ENCODE measurements around the gene CFAP73. TPM values are rescaled to one million over a fixed set of nuclear protein-coding genes. Genes with fewer than 3 reads are reported as not detected.

CFAP73 gene
- total and polyA plus RNA-seq, 5 donors from 2014 or later, result 0.42 TPM; not detected in 4

DNA sequence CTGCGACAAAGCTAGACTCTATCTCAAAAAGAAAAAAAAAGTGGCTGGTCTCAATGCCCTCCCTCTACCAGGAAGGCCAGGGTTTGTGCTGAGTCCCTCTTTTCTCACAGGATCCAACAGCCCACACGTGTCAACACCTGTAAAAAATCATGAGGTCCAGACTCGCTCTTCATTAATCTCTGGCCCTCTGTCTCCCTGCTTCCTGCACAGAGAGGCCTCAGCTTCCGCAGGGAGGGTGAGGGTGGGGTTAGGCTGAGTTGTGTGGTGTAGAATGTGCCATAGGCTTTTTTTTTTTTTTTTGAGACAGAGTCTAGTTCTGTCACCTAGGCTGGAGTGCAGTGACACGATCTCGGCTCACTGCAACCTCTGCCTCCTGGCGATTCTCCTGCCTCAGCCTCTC lies 6.1 kb downstream of the CFAP73 start:
- H3K4me1 ChIP-seq (ENCODE audit: control insufficient read depth, insufficient read depth, low read length, poor library complexity, severe bottlenecking), result peaks cover 24% of the 10 kb centered on the region
- Mint-ChIP-seq H3K9me3 (no peaks in the 10 kb centered on the region), H3K4me1 (peaks cover 6 to 24% (median 11%) of the 10 kb centered on the region in 4 donors), H3K36me3 (peaks cover 18% of the 10 kb centered on the region), H3K27me3 (peaks cover 20% of the 10 kb centered on the region), H3K4me3 (peak overlapping the region in 1 of 4 donors; percentile 21), H3K27ac (no peak overlapping the region)
- DNase-seq (no peak), ATAC-seq (ENCODE audit: low read depth in 2 of 2) (no peak)
- peaks cover 26% of the 10 kb centered on the region for H3K36me3 ChIP-seq (ENCODE audit: control insufficient read depth, insufficient read depth, low read length)
- H3K27ac ChIP-seq (ENCODE audit: insufficient read depth, low read length, poor library complexity, severe bottlenecking), result no peak overlapping the region
- no peaks in the 10 kb centered on the region for H3K9me3 ChIP-seq (ENCODE audit: control insufficient read depth in 2 of 2, low read length in 2 of 2)
- H3K27me3 ChIP-seq (ENCODE audit: control insufficient read depth, insufficient read depth, low read length), result no peaks in the 10 kb centered on the region
- H3K4me3 ChIP-seq (ENCODE audit: low read depth, low read length), result no peak overlapping the region

DNA sequence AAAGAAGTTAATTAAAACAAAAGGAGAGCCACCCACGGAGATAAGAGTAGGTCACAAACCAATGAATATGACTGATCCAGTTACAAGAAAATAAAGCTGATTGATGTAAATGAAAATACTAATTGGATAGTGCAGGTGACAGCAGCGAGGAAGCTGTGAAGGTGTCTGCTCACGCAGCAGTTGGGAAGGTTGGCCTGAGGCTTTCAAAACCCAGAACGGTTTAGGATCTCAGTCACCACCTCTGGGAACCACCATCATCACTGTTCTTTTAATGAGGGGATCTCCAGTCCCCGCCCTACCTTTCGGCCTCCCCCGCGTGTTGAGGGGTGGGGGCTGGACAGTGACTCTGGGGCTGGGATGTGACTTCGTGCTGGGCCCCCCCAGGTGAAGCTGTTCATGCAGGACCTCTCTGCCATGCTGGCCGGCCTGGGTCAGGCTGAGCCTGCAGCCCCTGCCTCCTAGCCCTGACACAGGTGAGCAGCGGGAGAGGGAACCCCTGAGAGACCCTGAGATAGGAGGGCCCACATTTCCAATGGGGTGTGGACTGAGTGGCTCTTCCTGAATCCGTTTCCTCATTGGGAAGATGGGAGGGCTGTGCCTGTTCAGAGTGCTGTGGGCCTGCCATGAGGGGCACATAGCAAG lies 7.8 kb downstream of the CFAP73 start:
- Mint-ChIP-seq H3K27ac (peak overlapping the region; percentile 5 to 68 (median 59)), H3K4me3 (no peak overlapping the region), H3K27me3 (peaks cover 13% of the 10 kb centered on the region), H3K9me3 (no peaks in the 10 kb centered on the region), H3K36me3 (peaks cover 19% of the 10 kb centered on the region), H3K4me1 (peaks cover 3 to 19% (median 9%) of the 10 kb centered on the region in 4 donors)
- H3K4me1 ChIP-seq (ENCODE audit: control insufficient read depth, insufficient read depth, low read length, poor library complexity, severe bottlenecking), result peaks cover 24% of the 10 kb centered on the region
- H3K36me3 ChIP-seq (ENCODE audit: control insufficient read depth, insufficient read depth, low read length), result peaks cover 38% of the 10 kb centered on the region
- ATAC-seq (ENCODE audit: low read depth in 2 of 2) (no peak), DNase-seq (no peak)
- no peaks in the 10 kb centered on the region for H3K9me3 ChIP-seq (ENCODE audit: control insufficient read depth in 2 of 2, low read length in 2 of 2)
- H3K27ac ChIP-seq (ENCODE audit: insufficient read depth, low read length, poor library complexity, severe bottlenecking), result no peak overlapping the region
- H3K27me3 ChIP-seq (ENCODE audit: control insufficient read depth, insufficient read depth, low read length), result no peaks in the 10 kb centered on the region
- H3K4me3 ChIP-seq (ENCODE audit: low read depth, low read length), result no peak overlapping the region

DNA sequence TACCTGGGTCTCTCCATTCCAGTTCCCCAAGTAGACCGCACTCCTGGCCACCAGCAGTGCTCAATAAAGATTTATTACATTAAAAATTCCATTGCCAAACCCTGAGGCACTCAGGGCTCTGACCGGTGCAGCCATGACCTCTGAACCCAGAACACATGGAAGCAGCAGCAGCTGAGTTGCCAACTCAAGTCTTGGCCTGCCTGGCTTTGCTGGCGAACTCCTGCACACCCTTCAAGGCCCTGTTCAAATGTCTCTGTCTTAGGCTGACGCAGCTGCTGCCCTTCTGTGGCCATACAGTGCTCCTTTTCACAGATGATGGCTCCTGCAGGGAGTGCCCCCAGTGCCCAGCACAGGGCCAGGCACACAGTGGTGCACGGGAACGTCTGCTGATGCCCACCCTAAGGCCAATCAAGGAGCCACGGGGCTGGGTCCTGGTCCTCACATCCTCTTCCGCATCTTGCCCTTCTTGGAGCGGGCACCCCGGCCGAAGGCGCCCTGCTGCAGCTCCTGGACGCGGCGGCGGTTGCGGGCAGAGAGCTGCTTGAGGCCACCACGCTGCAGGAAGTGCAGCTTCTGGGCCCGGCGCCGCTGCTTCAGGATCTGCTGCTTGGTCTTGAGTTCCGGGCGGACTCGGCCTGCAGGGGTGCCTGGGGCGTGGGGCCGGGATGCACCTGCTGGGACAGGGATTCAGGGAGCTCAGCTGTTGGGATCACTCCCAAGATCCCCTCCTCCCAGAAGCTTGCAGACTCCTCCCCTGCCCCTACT lies 9.1 kb downstream of the CFAP73 start:
- peaks cover 19% of the 10 kb centered on the region for H3K36me3 Mint-ChIP-seq
- H3K4me3 Mint-ChIP-seq, result peak overlapping the region in 1 of 4 donors; percentile 47
- peaks cover 5% of the 10 kb centered on the region for H3K27me3 Mint-ChIP-seq
- no peak overlapping the region for H3K4me3 ChIP-seq (ENCODE audit: low read depth, low read length)
- H3K27me3 ChIP-seq (ENCODE audit: control insufficient read depth, insufficient read depth, low read length), result no peaks in the 10 kb centered on the region
- DNase-seq (no peak), ATAC-seq (ENCODE audit: low read depth in 2 of 2) (no peak)
- H3K36me3 ChIP-seq (ENCODE audit: control insufficient read depth, insufficient read depth, low read length), result peaks cover 50% of the 10 kb centered on the region
- no peaks in the 10 kb centered on the region for H3K9me3 ChIP-seq (ENCODE audit: control insufficient read depth in 2 of 2, low read length in 2 of 2)
- peak overlapping the region in 1 of 3 donors; percentile 25 for H3K27ac Mint-ChIP-seq
- H3K9me3 Mint-ChIP-seq, result no peaks in the 10 kb centered on the region
- peaks cover 3 to 9% (median 5%) of the 10 kb centered on the region in 4 donors for H3K4me1 Mint-ChIP-seq
- peaks cover 12% of the 10 kb centered on the region for H3K4me1 ChIP-seq (ENCODE audit: control insufficient read depth, insufficient read depth, low read length, poor library complexity, severe bottlenecking)
- H3K27ac ChIP-seq (ENCODE audit: insufficient read depth, low read length, poor library complexity, severe bottlenecking), result no peak overlapping the region

DNA sequence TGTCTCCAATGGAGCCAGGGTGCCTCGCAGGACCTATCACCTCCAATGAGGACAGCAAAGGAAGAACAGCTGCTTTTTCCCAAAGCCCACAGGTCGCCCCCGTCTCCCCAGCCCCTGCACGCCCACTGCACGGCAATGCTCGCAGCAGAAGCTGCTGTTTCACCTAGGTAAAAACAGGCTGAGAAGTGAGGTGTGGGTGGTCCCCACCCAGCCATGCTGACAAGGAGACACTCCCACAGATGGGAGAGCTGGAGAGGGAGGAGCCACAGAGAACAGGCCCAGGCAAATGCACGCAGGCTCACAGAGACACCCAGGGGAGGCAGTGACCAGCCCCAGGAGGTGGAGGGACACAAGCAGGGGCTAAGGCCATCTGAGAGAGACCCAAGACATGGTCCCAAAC lies 10.4 kb downstream of the CFAP73 start:
- no peak for DNase-seq
- H3K27me3 ChIP-seq (ENCODE audit: control insufficient read depth, insufficient read depth, low read length), result no peaks in the 10 kb centered on the region
- H3K27ac Mint-ChIP-seq, result no peak overlapping the region
- no peaks in the 10 kb centered on the region for H3K9me3 Mint-ChIP-seq
- no peak for ATAC-seq (ENCODE audit: low read depth in 2 of 2)
- no peaks in the 10 kb centered on the region for H3K27me3 Mint-ChIP-seq
- peaks cover 59% of the 10 kb centered on the region for H3K36me3 ChIP-seq (ENCODE audit: control insufficient read depth, insufficient read depth, low read length)
- H3K4me3 Mint-ChIP-seq, result no peak overlapping the region
- no peak overlapping the region for H3K27ac ChIP-seq (ENCODE audit: insufficient read depth, low read length, poor library complexity, severe bottlenecking)
- H3K4me1 ChIP-seq (ENCODE audit: control insufficient read depth, insufficient read depth, low read length, poor library complexity, severe bottlenecking), result no peaks in the 10 kb centered on the region
- no peak overlapping the region for H3K4me3 ChIP-seq (ENCODE audit: low read depth, low read length)
- H3K4me1 Mint-ChIP-seq, result peaks cover 0 to 6% (median 1%) of the 10 kb centered on the region in 4 donors
- H3K36me3 Mint-ChIP-seq, result peaks cover 19% of the 10 kb centered on the region
- no peaks in the 10 kb centered on the region for H3K9me3 ChIP-seq (ENCODE audit: control insufficient read depth in 2 of 2, low read length in 2 of 2)

DNA sequence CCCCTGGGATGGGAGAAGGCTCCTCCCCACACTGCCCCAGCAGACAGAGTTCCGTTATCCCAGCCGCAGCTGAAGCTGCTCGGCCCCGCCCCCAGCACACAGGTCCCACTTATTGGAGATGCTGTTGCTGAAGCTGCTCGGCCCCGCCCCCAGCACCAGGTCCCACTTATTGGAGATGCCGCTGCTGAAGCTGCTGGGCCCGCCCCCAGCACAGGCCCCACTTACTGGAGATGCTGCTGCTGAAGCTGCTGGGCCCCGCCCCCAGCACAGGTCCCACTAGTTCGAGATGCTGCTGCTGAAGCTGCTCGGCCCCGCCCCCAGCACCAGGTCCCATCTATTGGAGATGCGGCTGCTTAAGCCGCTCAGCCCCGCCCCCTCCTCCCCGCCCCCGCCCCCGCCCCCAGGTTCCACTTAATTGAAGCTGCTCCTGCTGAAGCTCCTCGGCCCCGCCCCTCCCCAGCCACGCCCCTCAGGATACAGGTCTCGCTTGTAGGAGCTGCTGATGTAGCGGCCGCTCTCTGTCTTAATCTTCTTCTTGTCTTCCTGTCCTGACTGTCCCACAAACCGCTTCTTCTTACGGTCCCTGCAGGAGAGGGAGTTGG lies 12.0 kb downstream of the CFAP73 start:
- Histone ChIP-seq H3K4me3 (ENCODE audit: low read depth, low read length) (no peak overlapping the region), H3K9me3 (ENCODE audit: control insufficient read depth in 2 of 2, low read length in 2 of 2) (no peaks in the 10 kb centered on the region), H3K27ac (ENCODE audit: insufficient read depth, low read length, poor library complexity, severe bottlenecking) (no peak overlapping the region), H3K4me1 (ENCODE audit: control insufficient read depth, insufficient read depth, low read length, poor library complexity, severe bottlenecking) (no peaks in the 10 kb centered on the region), H3K27me3 (ENCODE audit: control insufficient read depth, insufficient read depth, low read length) (no peaks in the 10 kb centered on the region), H3K36me3 (ENCODE audit: control insufficient read depth, insufficient read depth, low read length) (peaks cover 74% of the 10 kb centered on the region)
- peaks cover 25% of the 10 kb centered on the region for H3K36me3 Mint-ChIP-seq
- H3K27me3 Mint-ChIP-seq, result no peaks in the 10 kb centered on the region
- H3K4me3 Mint-ChIP-seq, result no peak overlapping the region
- ATAC-seq (ENCODE audit: low read depth in 2 of 2) (no peak), DNase-seq (no peak)
- no peaks in the 10 kb centered on the region for H3K9me3 Mint-ChIP-seq
- peaks cover 0 to 6% (median 1%) of the 10 kb centered on the region in 4 donors for H3K4me1 Mint-ChIP-seq
- H3K27ac Mint-ChIP-seq, result no peak overlapping the region

DNA sequence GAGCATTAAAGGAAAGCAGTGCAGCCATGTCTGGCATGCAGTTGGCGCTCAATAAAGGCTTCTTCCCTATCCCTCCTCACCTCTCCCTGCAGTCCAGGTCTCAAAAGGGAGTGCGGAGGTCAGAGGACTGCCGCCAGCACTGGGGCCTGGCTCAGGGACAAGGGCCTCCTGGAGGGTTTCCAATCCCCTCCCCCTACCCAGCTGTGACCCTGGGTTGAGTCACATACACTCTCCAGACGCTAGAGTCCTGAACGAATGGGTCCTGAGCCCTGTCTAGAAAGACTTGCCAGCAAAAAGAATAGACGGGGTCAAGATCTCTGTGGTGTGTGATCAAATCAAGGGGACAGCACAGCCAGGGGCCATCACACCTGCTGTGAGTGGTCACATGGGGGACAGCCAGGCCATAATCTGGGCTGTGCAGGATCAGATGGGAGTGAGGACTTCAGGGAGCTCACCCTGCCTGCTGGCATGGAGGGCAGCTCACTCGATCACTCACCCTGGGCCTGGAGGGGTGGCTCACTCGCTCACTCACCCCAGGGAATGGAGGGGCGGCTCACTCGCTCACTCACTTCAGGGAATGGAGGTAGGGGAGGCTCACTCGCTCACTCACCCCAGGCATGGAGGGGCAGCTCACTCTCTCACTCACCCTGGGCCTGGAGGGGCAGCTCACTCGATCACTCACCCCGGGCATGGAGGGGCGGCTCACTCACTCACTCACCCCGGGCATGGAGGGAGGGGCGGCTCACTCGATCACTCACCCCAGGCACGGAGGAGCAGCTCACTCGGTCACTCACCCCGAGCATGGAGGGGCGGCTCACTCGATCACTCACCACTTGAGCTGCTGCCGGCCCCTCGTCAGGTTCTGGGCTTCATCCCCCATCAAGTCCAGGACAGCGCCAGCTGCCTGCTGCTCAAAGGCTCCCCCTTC lies 12.8 kb downstream of the CFAP73 start:
- H3K27ac Mint-ChIP-seq, result no peak overlapping the region
- H3K4me1 Mint-ChIP-seq, result no peaks in the 10 kb centered on the region
- Histone ChIP-seq H3K36me3 (ENCODE audit: control insufficient read depth, insufficient read depth, low read length) (peaks cover 82% of the 10 kb centered on the region), H3K4me1 (ENCODE audit: control insufficient read depth, insufficient read depth, low read length, poor library complexity, severe bottlenecking) (no peaks in the 10 kb centered on the region), H3K27ac (ENCODE audit: insufficient read depth, low read length, poor library complexity, severe bottlenecking) (no peak overlapping the region), H3K9me3 (ENCODE audit: control insufficient read depth in 2 of 2, low read length in 2 of 2) (no peaks in the 10 kb centered on the region), H3K4me3 (ENCODE audit: low read depth, low read length) (no peak overlapping the region), H3K27me3 (ENCODE audit: control insufficient read depth, insufficient read depth, low read length) (no peaks in the 10 kb centered on the region)
- no peaks in the 10 kb centered on the region for H3K9me3 Mint-ChIP-seq
- H3K4me3 Mint-ChIP-seq, result peak overlapping the region in 1 of 4 donors; percentile 15
- H3K36me3 Mint-ChIP-seq, result peaks cover 22% of the 10 kb centered on the region
- DNase-seq, result no peak
- no peaks in the 10 kb centered on the region for H3K27me3 Mint-ChIP-seq
- ATAC-seq (ENCODE audit: low read depth in 2 of 2), result no peak

DNA sequence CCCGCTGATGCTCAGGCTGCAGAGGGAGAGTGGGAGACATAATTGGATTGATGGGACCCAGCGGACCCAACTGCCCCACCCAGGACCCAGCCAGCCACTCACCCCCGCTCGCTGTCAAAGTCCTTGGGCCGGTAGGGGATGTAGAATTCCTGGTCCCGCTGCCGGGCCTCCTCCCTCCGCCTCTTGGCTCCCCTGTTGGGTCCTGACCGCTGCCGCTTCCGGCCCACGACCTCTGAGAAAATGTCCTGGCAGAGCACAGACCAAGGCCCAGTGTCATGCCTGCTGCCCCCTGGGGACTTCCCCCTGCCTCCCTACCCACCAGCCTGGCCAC lies 13.5 kb downstream of the CFAP73 start:
- Histone ChIP-seq H3K4me1 (ENCODE audit: control insufficient read depth, insufficient read depth, low read length, poor library complexity, severe bottlenecking) (no peaks in the 10 kb centered on the region), H3K27me3 (ENCODE audit: control insufficient read depth, insufficient read depth, low read length) (no peaks in the 10 kb centered on the region), H3K27ac (ENCODE audit: insufficient read depth, low read length, poor library complexity, severe bottlenecking) (no peak overlapping the region), H3K36me3 (ENCODE audit: control insufficient read depth, insufficient read depth, low read length) (peaks cover 86% of the 10 kb centered on the region), H3K9me3 (ENCODE audit: control insufficient read depth in 2 of 2, low read length in 2 of 2) (no peaks in the 10 kb centered on the region), H3K4me3 (ENCODE audit: low read depth, low read length) (no peak overlapping the region)
- Mint-ChIP-seq H3K27ac (no peak overlapping the region), H3K4me1 (no peaks in the 10 kb centered on the region), H3K36me3 (peaks cover 22% of the 10 kb centered on the region), H3K4me3 (peak overlapping the region in 1 of 4 donors; percentile 15), H3K27me3 (no peaks in the 10 kb centered on the region), H3K9me3 (no peaks in the 10 kb centered on the region)
- ATAC-seq (ENCODE audit: low read depth in 2 of 2) (no peak), DNase-seq (no peak)

Data from CD4-positive, CD25-positive, alpha-beta regulatory T cell (primary cell).